Mononuclear cell (primary cell): ENCODE data around the gene CLASP1. TPM values are rescaled to one million over a fixed set of nuclear protein-coding genes. Genes with fewer than 3 reads are reported as not detected.
"Not testable (repeated sequence)": the region's sequence is repeated elsewhere in the genome, so short reads cannot be mapped to it uniquely, and the experiment has no call there.

Experiments
- H3K27me3 ChIP-seq: 2 replicates; pipeline ENCODE4 v1.6.0; 2011; ENCODE audit warnings: low read length, control low read depth; ENCODE audit not compliant: insufficient read depth
- H3K4me1 ChIP-seq: 2 replicates; pipeline ENCODE4 v1.5.1; 2011; ENCODE audit warnings: mild to moderate bottlenecking, low read length, control low read depth; ENCODE audit not compliant: insufficient read depth
- H3K4me3 ChIP-seq: 2 replicates; pipeline ENCODE4 v1.5.1; 2011; ENCODE audit warnings: mild to moderate bottlenecking, low read length, moderate library complexity
- H3K9me3 ChIP-seq: 2 replicates; pipeline ENCODE4 v1.5.1; 2011; ENCODE audit warnings: low read depth, mild to moderate bottlenecking, control low read depth, low read length
- total RNA-seq: library from RNA; depleted of rRNA; stranded (reverse); fragments of >200 nt; gene quantifications from one replicate; pipeline ENCODE4 v1.2.3, GENCODE V29; 2012

The CLASP1 gene
- total RNA-seq, 1 donor, result 74.6 TPM

DNA sequence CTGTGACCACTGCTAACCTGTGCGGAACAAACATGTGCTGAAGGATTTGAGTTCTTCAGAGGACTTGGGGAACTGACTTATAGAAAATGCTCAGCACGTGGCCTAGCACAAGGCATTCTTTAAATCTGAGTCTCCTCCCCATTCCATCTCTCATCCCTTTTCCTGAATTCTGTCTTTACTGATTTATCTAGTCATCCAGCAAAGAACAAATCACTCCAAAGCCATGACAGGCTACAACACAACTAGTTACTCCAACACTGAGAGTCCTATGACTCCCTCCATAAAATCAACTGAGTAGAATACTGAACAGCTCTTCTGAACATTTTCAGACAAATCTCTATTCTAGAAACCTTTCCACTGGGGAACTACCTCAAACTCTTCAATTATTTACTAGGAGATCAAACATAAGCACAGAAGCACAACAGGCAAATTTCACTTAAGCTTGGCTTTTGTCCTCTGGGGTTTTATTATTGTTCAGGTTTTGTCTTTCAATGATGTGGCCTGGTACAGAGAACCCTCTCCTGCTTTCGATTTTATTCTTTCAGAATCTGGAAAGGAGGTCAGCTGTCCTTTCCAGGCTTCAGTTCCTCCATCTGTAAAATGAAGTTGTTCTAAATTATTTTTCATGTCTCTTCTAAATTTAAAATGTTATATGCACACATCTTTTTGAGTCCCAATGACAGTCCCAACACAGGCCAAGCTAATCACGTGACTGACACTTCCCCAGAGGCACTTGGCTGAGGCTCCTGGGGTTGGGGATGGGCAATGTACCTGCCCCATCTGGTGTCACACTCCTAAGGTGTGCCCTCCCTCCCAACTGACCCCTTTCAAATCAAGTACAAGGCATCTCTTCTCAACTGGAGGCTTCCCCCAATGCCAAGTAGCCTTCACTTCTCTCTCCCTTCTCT is 86.7 kb downstream of the CLASP1 start:
- no peaks in the 10 kb centered on the region for H3K27me3 ChIP-seq
- H3K9me3 ChIP-seq, result no peaks in the 10 kb centered on the region
- no peaks in the 10 kb centered on the region for H3K4me1 ChIP-seq
- H3K4me3 ChIP-seq, result no peak overlapping the region

GRCh38 chr2:121561617-121562268 is 87.5 kb downstream of the CLASP1 start:
- Histone ChIP-seq H3K4me3 (no peak overlapping the region), H3K27me3 (no peaks in the 10 kb centered on the region), H3K4me1 (no peaks in the 10 kb centered on the region), H3K9me3 (no peaks in the 10 kb centered on the region)

DNA sequence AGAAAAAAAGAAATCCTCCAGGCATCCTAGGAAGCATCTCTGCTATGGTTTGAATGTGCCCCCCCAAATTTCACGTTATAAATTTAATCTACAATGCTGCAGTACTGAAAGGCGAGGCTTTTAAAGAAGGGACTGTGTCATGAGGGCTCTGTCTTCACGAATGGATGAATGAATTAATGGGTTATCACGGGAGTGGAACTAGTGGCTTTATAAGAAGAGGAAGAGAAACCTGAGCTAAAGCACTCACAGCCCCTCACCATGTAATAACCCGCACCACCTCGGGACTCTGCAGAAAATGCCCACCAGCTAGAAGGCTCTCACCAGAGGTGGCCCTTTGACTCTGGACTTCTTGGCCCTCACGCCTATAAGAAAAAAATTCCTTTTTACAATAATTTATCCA is 90.9 kb downstream of the CLASP1 start:
- no peaks in the 10 kb centered on the region for H3K4me1 ChIP-seq
- H3K9me3 ChIP-seq, result no peaks in the 10 kb centered on the region
- no peaks in the 10 kb centered on the region for H3K27me3 ChIP-seq
- no peak overlapping the region for H3K4me3 ChIP-seq

DNA sequence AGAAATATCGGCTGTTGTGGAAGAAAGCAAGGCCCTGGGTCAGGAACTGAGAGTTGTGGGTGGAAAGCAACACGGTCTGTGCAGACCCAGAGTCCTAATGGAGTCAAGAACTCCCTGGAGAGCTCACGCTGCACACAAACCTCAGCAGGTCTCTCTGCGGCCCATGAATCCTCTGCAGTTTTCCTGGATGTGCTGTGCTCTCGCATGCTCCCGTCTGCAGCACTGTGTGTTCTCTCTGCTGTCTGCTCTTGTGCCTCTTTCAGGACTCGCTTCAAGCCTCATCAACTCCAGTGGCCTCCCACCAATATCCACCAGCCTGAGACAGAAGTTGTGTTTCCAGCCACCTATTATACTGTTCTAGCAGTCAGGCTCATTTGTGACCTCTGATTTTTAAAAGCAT is 94.3 kb downstream of the CLASP1 start:
- Histone ChIP-seq H3K4me1 (peaks cover 5% of the 10 kb centered on the region), H3K27me3 (no peaks in the 10 kb centered on the region), H3K9me3 (no peaks in the 10 kb centered on the region)

GRCh38 chr2:121552477-121553180 is 96.6 kb downstream of the CLASP1 start:
- not testable (repeated sequence) for H3K4me3 ChIP-seq, H3K4me1 ChIP-seq

More for the DNA sequence above, 94.3 kb downstream of the CLASP1 start:
- H3K4me3 ChIP-seq, result no peak overlapping the region

DNA sequence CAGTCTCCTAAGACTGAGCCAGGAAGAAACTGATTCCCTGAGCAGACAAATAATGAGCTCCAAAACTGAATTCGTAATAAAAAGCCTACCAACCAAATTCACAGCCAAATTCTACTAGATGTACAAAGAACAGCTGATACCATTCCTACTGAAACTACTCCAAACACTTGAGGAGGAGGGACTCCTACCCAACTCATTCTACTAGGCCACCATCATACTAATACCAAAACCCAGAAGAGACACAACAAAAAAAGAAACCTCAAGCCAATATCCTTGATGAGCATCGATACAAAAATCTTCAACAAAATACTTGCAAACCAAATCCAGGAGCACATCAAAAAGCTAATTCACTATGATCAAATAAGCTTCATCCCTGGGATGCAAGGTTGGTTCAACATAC is 98.6 kb downstream of the CLASP1 start:
- no peaks in the 10 kb centered on the region for H3K9me3 ChIP-seq
- H3K4me3 ChIP-seq, result no peak overlapping the region
- H3K4me1 ChIP-seq, result peaks cover 9% of the 10 kb centered on the region

More at GRCh38 chr2:121552477-121553180, 96.6 kb downstream of the CLASP1 start:
- H3K27me3 ChIP-seq, H3K9me3 ChIP-seq: not testable (repeated sequence)

GRCh38 chr2:121547646-121548045 is 101.6 kb downstream of the CLASP1 start:
- Histone ChIP-seq H3K4me1 (peaks cover 9% of the 10 kb centered on the region), H3K9me3 (no peaks in the 10 kb centered on the region), H3K27me3 (no peaks in the 10 kb centered on the region), H3K4me3 (no peak overlapping the region)

More for the DNA sequence above, 98.6 kb downstream of the CLASP1 start:
- H3K27me3 ChIP-seq, result no peaks in the 10 kb centered on the region

GRCh38 chr2:121545913-121546312 is 103.3 kb downstream of the CLASP1 start:
- Histone ChIP-seq H3K9me3 (no peaks in the 10 kb centered on the region), H3K27me3 (no peaks in the 10 kb centered on the region), H3K4me1 (peaks cover 3% of the 10 kb centered on the region), H3K4me3 (no peak overlapping the region)

GRCh38 chr2:121545257-121545656 is 104.0 kb downstream of the CLASP1 start:
- Histone ChIP-seq H3K4me1 (peaks cover 6% of the 10 kb centered on the region), H3K9me3 (no peaks in the 10 kb centered on the region), H3K27me3 (no peaks in the 10 kb centered on the region), H3K4me3 (no peak overlapping the region)

DNA sequence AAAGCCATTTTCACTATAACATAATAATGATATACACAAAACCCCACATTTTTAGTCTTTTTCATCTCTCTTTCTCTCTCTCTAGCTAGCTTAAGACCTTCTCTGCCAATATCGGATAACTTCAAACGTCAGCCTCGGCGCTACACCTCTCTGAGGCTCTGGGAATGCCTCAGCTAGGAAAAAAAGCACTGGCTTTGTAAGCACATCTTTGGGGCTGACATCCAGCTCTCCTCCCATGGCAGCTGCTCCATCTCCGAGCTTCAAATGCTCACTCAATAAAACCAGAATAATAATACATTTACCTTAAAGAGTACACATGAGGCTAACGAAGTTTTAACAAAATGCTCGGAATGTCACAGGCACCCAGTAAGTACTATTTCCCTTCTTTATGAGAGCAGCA is 107.8 kb downstream of the CLASP1 start:
- Histone ChIP-seq H3K4me3 (no peak overlapping the region), H3K4me1 (peaks cover 17% of the 10 kb centered on the region)

DNA sequence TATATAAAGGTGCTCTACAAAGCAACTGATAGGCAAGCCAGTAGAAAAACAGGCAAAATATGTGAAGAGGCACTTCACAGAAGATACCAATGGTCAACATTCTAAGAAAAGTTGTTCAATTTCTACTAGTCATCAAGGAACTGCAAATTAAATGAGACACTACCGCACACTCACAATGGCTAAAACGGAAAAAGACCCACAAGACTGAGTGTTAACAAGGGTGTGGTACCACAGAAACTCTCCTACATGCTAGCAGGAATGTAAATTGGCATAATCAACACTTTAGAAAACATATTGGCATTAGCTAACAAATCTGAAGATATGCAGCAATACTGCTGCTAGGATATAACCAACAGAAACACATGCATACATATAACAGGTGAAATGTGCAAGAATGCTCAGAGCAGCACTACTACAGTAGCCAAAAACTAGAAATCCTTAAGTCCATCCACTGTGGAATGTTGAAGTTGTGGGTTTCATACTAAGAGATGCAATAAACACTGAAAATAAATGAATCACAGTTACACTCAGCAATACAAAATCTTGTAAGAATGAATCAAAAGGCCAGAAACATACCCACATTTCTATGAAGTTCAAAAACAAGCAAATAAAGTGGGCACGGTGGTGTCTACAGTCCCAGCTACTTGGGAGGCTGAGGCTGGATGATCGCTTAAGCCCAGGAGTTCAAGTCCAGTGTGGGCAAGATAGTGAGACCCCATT is 109.4 kb downstream of the CLASP1 start:
- Histone ChIP-seq H3K27me3 (no peaks in the 10 kb centered on the region), H3K4me1 (peaks cover 15% of the 10 kb centered on the region), H3K4me3 (no peak overlapping the region), H3K9me3 (no peaks in the 10 kb centered on the region)

More for the DNA sequence above, 107.8 kb downstream of the CLASP1 start:
- Histone ChIP-seq H3K27me3 (no peaks in the 10 kb centered on the region), H3K9me3 (no peaks in the 10 kb centered on the region)

- Histone ChIP-seq H3K9me3 (no peaks in the 10 kb centered on the region), H3K4me3 (no peak overlapping the region), H3K4me1 (peaks cover 27% of the 10 kb centered on the region), H3K27me3 (no peaks in the 10 kb centered on the region)
These were observed 112.3 kb downstream of the CLASP1 start for GRCh38 chr2:121536850-121537557.

- Histone ChIP-seq H3K27me3 (no peaks in the 10 kb centered on the region), H3K4me3 (no peak overlapping the region), H3K9me3 (no peaks in the 10 kb centered on the region), H3K4me1 (peaks cover 34% of the 10 kb centered on the region)
These were observed 112.9 kb downstream of the CLASP1 start for GRCh38 chr2:121536347-121536746.

DNA sequence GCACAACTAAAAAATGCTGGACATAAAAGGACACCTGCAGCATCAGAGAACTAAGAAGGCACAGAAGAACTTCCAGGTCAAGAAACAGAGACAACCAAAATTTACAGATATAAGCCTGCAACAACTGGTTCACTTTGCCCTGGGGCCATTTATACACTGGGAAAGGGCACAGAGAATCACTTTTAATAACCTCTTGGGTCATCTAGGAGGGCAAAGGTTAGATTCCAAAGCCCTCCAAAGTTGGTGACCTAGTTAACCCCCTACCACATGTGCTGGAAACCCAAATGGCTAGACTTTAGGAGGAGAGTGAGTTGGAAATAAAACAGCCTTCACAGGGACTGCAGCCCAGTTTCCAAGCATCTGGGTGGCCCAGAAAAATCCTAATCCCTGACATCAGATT is 115.3 kb downstream of the CLASP1 start:
- no peaks in the 10 kb centered on the region for H3K9me3 ChIP-seq
- no peak overlapping the region for H3K4me3 ChIP-seq
- H3K4me1 ChIP-seq, result peaks cover 28% of the 10 kb centered on the region
- H3K27me3 ChIP-seq, result no peaks in the 10 kb centered on the region
